Activated naive CD4-positive, alpha-beta T cell treated with anti-CD3 and anti-CD28 coated beads, Interleukin-2, amount 50 U/mL, for 72 hours (primary cell): ENCODE data around the gene FXYD1. TPM values are rescaled to one million over a fixed set of nuclear protein-coding genes. Genes with fewer than 3 reads are reported as not detected.
"Not testable (repeated sequence)": the region's sequence is repeated elsewhere in the genome, so short reads cannot be mapped to it uniquely, and the experiment has no call there.

Experiments
- ATAC-seq, 2 donors: fragments of 150-1000 bp; cut with Tn5 transposase; 2 replicates each; pipeline ENCODE4 v1.10.0; 2021; ENCODE audit warnings: mild to moderate bottlenecking in 2 of 2, moderate library complexity in 2 of 2
- DNase-seq, 2 donors: peaks; one replicate each; pipeline ENCODE4 v3.0.0; 2021 to 2022; ENCODE audit warnings: low spot score in 2 of 2
- H3K27ac Mint-ChIP-seq, 2 donors: one replicate each; pipeline ENCODE4 v1.8.0; 2022; ENCODE audit warnings: mild to moderate bottlenecking in 2 of 2, mixed read lengths in 2 of 2
- H3K36me3 Mint-ChIP-seq, 2 donors: one replicate each; pipeline ENCODE4 v1.8.0; 2022; ENCODE audit warnings: mixed read lengths in 2 of 2
- H3K9me3 Mint-ChIP-seq, 2 donors: one replicate each; pipeline ENCODE4 v1.8.0; 2022; ENCODE audit warnings: mixed read lengths in 2 of 2
- total RNA-seq, 2 donors: library from RNA; stranded (reverse); gene quantifications; one replicate each; pipeline ENCODE4 v1.2.3, GENCODE V29; 2022

FXYD1 gene
- 1 to 10 TPM; 1.4 to 2.1 TPM for total RNA-seq

- DNase-seq = no peak
- no peak for ATAC-seq
- no peak within 1 kb of the TSS for H3K27ac Mint-ChIP-seq
- no peaks in the 10 kb centered on the region for H3K9me3 Mint-ChIP-seq
- H3K36me3 Mint-ChIP-seq = no peaks in the 10 kb centered on the region
Observed at GRCh38 chr19:35138305-35138892, at the start of gene FXYD1. TSS of gene FXYD1 (plus strand) at chr19:35138824. CDS start at chr19:35140080, 1,256 bp downstream.

- DNase-seq (no peak), ATAC-seq (no peak)
- Mint-ChIP-seq H3K9me3 (no peaks in the 10 kb centered on the region), H3K27ac (no peak overlapping the region), H3K36me3 (no peaks in the 10 kb centered on the region)
Observed at GRCh38 chr19:35089554-35089953, 49.1 kb upstream of the FXYD1 start.

DNA sequence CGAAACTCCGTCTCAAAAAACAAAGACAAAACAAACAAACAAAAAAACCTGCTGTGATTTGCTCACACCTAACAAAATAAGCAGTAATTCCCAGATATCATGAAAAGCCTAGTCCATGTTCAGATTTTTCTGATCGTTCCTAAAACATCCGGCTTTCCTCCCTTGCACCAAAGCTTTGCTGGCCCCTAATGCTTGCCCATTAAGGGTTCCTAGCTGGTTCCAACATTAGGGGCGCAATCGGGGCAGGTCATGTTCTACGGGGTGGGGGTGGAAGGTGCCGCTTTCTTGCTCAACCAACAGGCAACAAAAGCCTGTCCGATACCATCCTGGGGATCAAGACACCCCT is 48.5 kb upstream of the FXYD1 start:
- Mint-ChIP-seq H3K9me3 (no peaks in the 10 kb centered on the region), H3K27ac (no peak overlapping the region), H3K36me3 (no peaks in the 10 kb centered on the region)
- peak in 1 of 2 donors; percentile 9 for ATAC-seq
- no peak for DNase-seq

GRCh38 chr19:35090506-35091214 is 48.0 kb upstream of the FXYD1 start:
- peak in 1 of 2 donors; percentile 52 for DNase-seq
- peak; percentile 78 to 91 for ATAC-seq
- Mint-ChIP-seq H3K27ac (no peak overlapping the region), H3K9me3 (no peaks in the 10 kb centered on the region), H3K36me3 (no peaks in the 10 kb centered on the region)

GRCh38 chr19:35093430-35093829 is 45.2 kb upstream of the FXYD1 start:
- Mint-ChIP-seq H3K36me3 (no peaks in the 10 kb centered on the region), H3K9me3 (no peaks in the 10 kb centered on the region)

GRCh38 chr19:35093941-35094647 is 44.5 kb upstream of the FXYD1 start:
- DNase-seq (no peak), ATAC-seq (no peak)
- no peaks in the 10 kb centered on the region for H3K9me3 Mint-ChIP-seq
- no peak overlapping the region for H3K27ac Mint-ChIP-seq
- no peaks in the 10 kb centered on the region for H3K36me3 Mint-ChIP-seq

More at GRCh38 chr19:35093430-35093829, 45.2 kb upstream of the FXYD1 start:
- no peak overlapping the region for H3K27ac Mint-ChIP-seq
- no peak for DNase-seq
- ATAC-seq = no peak

- no peak for DNase-seq
- no peak overlapping the region for H3K27ac Mint-ChIP-seq
- H3K36me3 Mint-ChIP-seq = no peaks in the 10 kb centered on the region
- no peak for ATAC-seq
- H3K9me3 Mint-ChIP-seq = no peaks in the 10 kb centered on the region
Observed at GRCh38 chr19:35094656-35095055, 44.0 kb upstream of the FXYD1 start.

- ATAC-seq (no peak), DNase-seq (no peak)
- Mint-ChIP-seq H3K9me3 (no peaks in the 10 kb centered on the region), H3K36me3 (no peaks in the 10 kb centered on the region), H3K27ac (peak overlapping the region; percentile 31 to 54)
Observed at GRCh38 chr19:35095667-35096368, 42.8 kb upstream of the FXYD1 start.

- no peak for ATAC-seq
- Mint-ChIP-seq H3K27ac (no peak overlapping the region), H3K36me3 (no peaks in the 10 kb centered on the region), H3K9me3 (no peaks in the 10 kb centered on the region)
- DNase-seq = no peak
Observed at GRCh38 chr19:35098413-35099049, 40.1 kb upstream of the FXYD1 start.

- no peak for ATAC-seq
- no peaks in the 10 kb centered on the region for H3K36me3 Mint-ChIP-seq
- H3K27ac Mint-ChIP-seq = no peak overlapping the region
- DNase-seq = no peak
- H3K9me3 Mint-ChIP-seq = no peaks in the 10 kb centered on the region
Observed at GRCh38 chr19:35099155-35099896, 39.3 kb upstream of the FXYD1 start.

- no peaks in the 10 kb centered on the region for H3K36me3 Mint-ChIP-seq
- no peak for ATAC-seq
- H3K27ac Mint-ChIP-seq = no peak overlapping the region
- no peak for DNase-seq
- H3K9me3 Mint-ChIP-seq = no peaks in the 10 kb centered on the region
Observed at GRCh38 chr19:35099897-35100275, 38.7 kb upstream of the FXYD1 start.

DNA sequence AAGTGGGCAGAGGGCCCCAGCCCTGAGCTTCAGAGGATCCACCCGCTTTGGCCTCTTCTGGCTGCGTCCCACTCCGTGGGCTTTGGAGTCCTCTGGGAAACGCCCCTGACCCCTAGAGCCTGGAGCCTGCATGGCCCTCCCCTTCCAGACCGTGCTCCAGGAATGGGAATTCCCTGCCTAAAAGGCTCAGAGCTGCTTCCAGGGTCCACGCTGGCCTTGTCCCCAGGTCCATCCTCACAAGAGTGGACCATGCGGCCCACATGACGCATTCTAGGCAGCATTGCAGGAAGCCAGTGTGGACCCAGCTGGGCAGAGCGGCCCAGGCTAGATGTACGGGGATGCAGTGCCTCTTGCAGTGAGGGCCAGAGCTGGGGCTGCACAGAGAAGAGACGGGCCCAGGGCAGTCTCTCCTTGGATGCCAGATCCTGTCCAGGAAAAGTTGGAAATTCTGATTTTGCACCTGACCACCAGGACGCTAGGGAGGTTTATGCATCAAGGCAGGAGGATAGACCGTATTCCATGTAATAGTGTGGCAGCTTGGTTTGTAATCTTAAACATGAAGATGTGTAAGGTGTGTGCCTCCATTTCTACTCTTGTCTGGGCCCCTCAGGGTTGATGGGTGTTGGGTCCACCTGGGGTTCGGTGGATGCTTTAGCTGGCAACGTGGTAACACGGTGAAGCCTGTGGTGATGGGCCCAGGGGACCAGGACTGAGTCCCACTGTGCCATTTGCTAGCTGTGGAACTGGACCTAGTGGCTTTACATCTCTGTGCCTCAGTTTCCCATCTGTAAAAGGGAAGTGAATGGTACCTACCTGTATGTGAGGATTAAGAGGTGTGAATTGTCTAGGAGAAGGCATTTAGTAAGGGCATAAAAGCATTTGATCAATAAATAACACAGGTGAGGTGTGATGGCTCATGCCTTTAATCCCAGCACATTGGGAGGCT is 37.8 kb upstream of the FXYD1 start:
- ATAC-seq = no peak
- no peak for DNase-seq
- Mint-ChIP-seq H3K9me3 (no peaks in the 10 kb centered on the region), H3K27ac (no peak overlapping the region), H3K36me3 (no peaks in the 10 kb centered on the region)

- H3K27ac Mint-ChIP-seq, ATAC-seq, H3K9me3 Mint-ChIP-seq, DNase-seq, H3K36me3 Mint-ChIP-seq: not testable (repeated sequence)
Observed at GRCh38 chr19:35101949-35102348, 36.7 kb upstream of the FXYD1 start.

DNA sequence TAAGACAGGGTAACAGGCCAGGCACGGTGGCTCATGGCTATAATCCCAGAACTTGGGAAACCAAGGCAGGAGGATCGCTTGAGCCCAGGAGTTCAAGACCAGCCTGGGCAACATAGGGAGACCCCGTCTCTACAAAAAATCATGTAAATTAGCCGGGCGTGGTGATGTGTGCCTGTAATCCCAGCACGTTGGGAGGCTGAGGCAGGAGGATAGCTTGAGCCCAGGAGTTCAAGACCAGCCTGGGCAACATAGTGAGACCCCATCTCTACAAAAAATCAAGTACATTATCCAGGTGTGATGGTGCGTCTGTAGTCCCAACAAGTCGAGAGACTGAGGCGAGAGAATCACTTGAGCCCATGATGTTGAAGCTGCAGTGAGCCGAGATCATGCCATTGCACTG is 35.0 kb upstream of the FXYD1 start:
- not testable (repeated sequence) for H3K9me3 Mint-ChIP-seq, DNase-seq, ATAC-seq, H3K36me3 Mint-ChIP-seq, H3K27ac Mint-ChIP-seq

GRCh38 chr19:35104361-35104760 is 34.3 kb upstream of the FXYD1 start:
- Mint-ChIP-seq H3K27ac (no peak overlapping the region), H3K36me3 (no peaks in the 10 kb centered on the region), H3K9me3 (no peaks in the 10 kb centered on the region)
- ATAC-seq (no peak), DNase-seq (no peak)
